CD4-positive, alpha-beta T cell treated with Interleukin-6 at 100 ng/mL for 8 hours (primary cell): ENCODE measurements around the gene PROP1.
"Not testable (repeated sequence)": the region's sequence is repeated elsewhere in the genome, so short reads cannot be mapped to it uniquely, and the experiment has no call there.

Experiments used
- DNase-seq: peaks from one replicate; pipeline ENCODE4 v3.0.0-alpha.2; 2020; ENCODE audit warnings: mixed read lengths, low spot score

PROP1 gene

DNA sequence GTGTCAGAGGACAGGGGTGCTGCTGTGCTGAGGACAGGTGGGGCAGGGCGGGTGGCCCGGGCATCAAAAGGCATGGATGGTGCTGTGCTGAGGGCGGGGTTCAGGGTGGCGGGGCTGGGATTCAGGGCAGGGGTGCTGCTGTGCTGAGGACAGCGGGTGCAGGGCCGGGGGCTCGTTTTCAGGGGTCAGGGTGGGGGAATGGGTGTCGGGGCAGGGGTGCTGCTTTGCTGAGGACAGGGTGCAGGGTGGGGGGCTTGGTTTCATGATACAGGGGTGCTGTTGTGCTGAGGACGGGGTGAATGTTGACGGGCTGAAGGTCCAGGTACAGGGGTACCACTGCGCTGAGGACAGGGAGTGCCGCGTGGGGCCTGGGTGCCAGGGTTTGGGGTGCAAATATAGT, 50.9 kb downstream of the PROP1 start:
- DNase-seq = not testable (repeated sequence)

DNA sequence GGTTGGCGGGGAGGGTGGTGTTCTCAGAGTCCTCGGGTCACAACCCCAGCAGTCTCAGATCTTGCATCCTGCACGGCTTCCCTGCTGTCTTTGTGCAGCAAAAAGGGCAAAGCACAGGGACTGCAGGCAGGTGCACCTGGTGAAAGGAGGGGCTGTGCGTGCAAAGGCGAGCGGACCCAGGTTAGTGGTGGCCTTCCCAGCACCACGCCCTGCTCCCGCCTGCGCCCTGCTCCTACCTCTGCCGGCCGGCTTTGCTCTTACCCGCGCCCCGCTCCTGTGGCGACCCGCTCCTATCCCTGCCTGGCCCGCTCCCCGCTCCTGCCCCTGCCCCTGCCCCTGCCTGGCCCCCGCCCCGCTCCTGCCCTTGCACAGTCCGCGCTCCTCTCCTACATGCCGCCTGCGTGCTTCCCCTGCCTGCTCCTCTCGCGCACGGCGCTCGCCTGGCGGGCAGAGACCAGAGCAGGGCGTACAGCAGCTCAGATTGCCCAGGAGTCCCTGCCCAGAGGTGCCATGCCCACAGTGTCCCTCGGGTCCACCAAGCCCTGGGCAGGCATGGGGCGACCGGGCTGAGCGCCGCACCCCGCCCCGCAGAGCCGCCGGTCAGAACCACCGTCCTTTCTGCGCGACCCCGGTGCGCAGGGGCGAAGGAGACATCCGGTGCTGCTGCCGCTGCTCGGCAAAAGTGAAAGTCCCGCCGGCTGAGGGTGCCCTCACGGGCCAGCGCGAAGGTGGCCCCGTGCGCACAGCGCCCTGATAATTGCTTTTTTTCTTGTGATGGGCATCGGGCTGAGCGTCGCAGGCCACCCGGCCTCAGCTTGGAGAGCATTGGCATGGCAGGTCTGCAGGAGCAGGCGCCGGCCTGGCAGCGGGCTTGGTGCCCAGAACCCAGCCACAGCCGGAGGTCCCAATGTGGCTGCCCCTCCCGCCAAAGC, 52.0 kb downstream of the PROP1 start:
- DNase-seq = peak; percentile 22

DNA sequence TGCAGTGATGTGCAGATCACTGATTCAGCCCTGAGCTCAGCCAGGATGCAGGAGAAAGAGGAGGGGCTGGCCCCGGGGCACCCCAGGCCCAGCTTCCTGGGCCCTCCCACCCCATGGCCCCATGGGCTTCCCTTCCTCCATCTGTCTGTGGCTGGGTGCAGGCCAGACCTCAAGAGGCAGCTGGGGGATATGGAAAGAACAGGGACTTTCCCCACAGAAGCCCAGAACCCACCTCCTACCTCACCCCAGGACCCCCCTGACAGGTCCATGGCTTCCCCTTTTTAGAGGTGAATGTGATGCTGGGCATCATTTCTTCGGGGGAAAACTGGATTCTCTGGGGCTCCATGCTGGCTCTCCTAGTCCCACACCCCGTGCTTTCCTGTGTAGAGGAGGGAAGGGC, 53.1 kb downstream of the PROP1 start:
- DNase-seq = not testable (repeated sequence)
